Measurements from ENCODE around the gene KRTAP10-5.

The KRTAP10-5 gene

DNA sequence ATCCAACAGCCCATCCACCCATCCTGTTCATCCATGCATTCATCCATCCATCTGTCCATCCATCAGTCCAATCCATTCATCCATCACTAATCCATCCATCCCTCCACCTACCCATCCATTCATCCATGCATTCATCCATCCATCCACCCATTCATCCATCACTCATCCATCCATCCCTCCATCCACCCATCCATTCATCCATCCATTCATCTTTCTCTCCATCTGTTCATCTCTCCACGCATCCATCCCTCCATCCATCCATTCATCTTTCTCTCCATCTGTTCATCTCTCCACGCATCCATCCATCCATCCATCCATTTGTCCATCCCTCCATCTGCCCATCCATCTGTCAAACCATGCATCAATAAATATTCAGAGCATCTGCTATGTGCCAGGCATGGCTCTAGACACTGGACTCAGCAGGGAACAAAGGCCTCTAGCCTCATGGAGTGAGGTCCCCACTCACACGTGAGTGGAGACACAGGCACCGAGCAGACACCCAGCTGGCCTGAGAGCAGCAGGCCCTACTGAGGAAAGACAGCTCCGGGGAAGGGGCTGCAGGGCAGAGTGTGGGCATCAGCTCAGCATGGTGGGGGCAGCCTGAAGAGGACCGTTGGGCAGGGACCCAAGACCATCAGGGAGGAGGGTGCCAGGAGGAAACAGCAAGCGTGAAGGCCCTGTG lies 50.0 kb downstream of the KRTAP10-5 start:
- DNase-seq (ENCODE audit: low read depth in 2 of 2), result no peak

DNA sequence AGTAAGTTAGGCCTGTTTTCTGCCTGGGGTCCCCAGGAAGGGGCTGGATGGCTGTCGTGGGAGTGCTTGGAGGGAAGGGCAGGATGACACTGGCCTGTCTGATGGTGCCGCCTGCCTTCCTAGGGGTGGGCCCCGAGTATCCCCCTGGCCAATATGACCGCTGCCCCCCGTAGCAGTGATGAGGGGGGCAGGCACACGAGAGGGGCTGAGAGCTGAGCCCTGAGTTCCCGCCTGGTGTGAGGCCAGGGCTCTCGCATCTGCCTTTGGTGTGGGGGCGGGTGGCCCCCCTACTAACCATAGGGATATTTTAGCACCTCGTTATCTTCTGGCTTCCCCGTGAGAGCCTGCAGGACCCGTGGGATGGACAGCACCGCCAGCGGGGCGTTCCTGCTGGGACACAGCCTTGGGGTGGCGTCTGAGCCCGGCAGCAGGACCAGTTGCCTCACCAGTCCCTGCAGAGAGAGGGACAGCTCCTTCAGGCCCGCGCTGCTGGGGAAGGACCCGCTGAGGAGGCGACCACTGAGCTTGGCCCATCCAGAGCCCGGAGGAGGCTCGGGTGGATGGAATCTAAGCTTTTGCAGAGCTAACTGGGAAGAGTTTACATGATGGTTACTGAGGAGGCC lies 50.8 kb downstream of the KRTAP10-5 start:
- DNase-seq (ENCODE audit: low read depth in 2 of 2), result no peak

Data from stimulated activated CD4-positive, alpha-beta T cell treated with anti-CD3 and anti-CD28 coated beads, Interleukin-1b, Interleukin-23, amount 100 ng/mL, for 1 hour (primary cell).